ENCODE results near the gene MAP4K2.

Gene MAP4K2

DNA sequence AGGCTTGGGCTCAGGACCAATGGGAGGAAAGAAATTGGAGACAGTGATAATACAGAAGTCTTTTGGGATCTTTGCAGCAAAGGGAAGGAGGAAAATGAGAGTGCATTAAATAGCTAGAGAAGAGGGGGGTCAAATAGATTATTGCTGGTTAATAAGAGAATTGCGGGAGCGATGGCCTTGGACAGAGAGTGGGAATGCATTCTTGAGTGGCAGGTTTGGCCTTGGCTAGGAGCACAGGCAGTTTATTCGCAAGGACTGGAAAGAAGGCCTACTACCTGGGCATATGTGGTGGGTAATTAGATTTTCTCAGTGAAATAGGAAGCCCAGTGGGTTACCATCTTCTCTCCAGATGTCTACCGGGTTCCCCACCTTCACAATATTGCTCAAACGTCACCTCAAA lies 10.8 kb upstream of the MAP4K2 start:
- ATAC-seq (ENCODE audit: insufficient read depth, low read depth) (no peak), DNase-seq (no peak)
- Histone ChIP-seq H3K27me3 (ENCODE audit: insufficient read depth, low read length, poor library complexity) (no peaks in the 10 kb centered on the region), H3K27ac (ENCODE audit: low read length) (no peak overlapping the region), H3K36me3 (ENCODE audit: insufficient read depth, low read length) (peaks cover 5% of the 10 kb centered on the region), H2AFZ (ENCODE audit: low read depth, low read length) (no peak overlapping the region), H3K9me3 (ENCODE audit: insufficient read depth, low read length, severe bottlenecking) (no peaks in the 10 kb centered on the region), H4K20me1 (ENCODE audit: insufficient read depth, low read length) (no peaks in the 10 kb centered on the region), H3K4me2 (ENCODE audit: insufficient read depth, low read length) (no peak overlapping the region), H3K79me2 (ENCODE audit: insufficient read depth, low read length) (peaks cover 13% of the 10 kb centered on the region), H3K4me3 (ENCODE audit: low read depth in 1 of 2, low read length in 2 of 2) (no peak overlapping the region), H3K4me1 (ENCODE audit: insufficient read depth, low read length) (peaks cover 16% of the 10 kb centered on the region), H3K9ac (ENCODE audit: low read depth, low read length) (no peak overlapping the region)
- TF ChIP-seq, protein P1, sequence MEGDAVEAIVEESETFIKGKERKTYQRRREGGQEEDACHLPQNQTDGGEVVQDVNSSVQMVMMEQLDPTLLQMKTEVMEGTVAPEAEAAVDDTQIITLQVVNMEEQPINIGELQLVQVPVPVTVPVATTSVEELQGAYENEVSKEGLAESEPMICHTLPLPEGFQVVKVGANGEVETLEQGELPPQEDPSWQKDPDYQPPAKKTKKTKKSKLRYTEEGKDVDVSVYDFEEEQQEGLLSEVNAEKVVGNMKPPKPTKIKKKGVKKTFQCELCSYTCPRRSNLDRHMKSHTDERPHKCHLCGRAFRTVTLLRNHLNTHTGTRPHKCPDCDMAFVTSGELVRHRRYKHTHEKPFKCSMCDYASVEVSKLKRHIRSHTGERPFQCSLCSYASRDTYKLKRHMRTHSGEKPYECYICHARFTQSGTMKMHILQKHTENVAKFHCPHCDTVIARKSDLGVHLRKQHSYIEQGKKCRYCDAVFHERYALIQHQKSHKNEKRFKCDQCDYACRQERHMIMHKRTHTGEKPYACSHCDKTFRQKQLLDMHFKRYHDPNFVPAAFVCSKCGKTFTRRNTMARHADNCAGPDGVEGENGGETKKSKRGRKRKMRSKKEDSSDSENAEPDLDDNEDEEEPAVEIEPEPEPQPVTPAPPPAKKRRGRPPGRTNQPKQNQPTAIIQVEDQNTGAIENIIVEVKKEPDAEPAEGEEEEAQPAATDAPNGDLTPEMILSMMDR (IDR thresholded peaks at IDR 0.05; ENCODE audit: borderline replicate concordance, extremely low read depth, low read length, poor library complexity, severe bottlenecking) = no peak
- TF ChIP-seq EZH2 (IDR thresholded peaks at IDR 0.05; ENCODE audit: borderline replicate concordance, low read depth, low read length, severe bottlenecking) = no peak

DNA sequence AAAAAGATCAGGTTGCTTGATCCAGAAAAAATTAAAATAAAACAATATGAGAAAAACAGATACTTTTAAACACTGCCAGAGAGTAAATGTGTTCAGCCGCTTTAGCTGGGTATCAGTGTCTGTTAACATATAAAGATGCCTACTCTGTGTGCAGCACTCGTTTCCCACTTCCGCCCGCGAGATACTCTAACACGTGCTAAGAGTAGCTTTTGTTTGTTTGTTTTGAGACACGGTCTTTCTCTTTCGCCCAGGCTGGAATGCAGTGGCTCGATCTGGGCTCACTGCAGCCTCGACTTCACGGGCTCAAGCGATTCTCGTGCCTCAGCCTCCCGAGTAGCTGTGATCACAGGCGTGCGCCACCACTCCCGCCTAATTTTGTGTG lies 7.9 kb upstream of the MAP4K2 start:
- H3K4me1 ChIP-seq (ENCODE audit: insufficient read depth, low read length) = peaks cover 34% of the 10 kb centered on the region
- H3K9ac ChIP-seq (ENCODE audit: low read depth, low read length) = peak overlapping the region; percentile 74
- no peaks in the 10 kb centered on the region for H3K9me3 ChIP-seq (ENCODE audit: insufficient read depth, low read length, severe bottlenecking)
- peak overlapping the region; percentile 98 for H2AFZ ChIP-seq (ENCODE audit: low read depth, low read length)
- 0 out of 2 replicates have a peak, but pooled peaks cover 6% of the 10 kb centered on the region for H4K20me1 ChIP-seq (ENCODE audit: insufficient read depth, low read length)
- peaks cover 18% of the 10 kb centered on the region for H3K79me2 ChIP-seq (ENCODE audit: insufficient read depth, low read length)
- TF ChIP-seq, protein P1 (IDR thresholded peaks at IDR 0.05; ENCODE audit: borderline replicate concordance, extremely low read depth, low read length, poor library complexity, severe bottlenecking) = no peak
- TF ChIP-seq EZH2 (IDR thresholded peaks at IDR 0.05; ENCODE audit: borderline replicate concordance, low read depth, low read length, severe bottlenecking) = no peak
- peak overlapping the region; percentile 73 for H3K27ac ChIP-seq (ENCODE audit: low read length)
- H3K4me3 ChIP-seq (ENCODE audit: low read depth in 1 of 2, low read length in 2 of 2) = peak overlapping the region; percentile 81 to 83; a peak in 3 of 4 replicates
- no peaks in the 10 kb centered on the region for H3K27me3 ChIP-seq (ENCODE audit: insufficient read depth, low read length, poor library complexity)
- DNase-seq (no peak), ATAC-seq (ENCODE audit: insufficient read depth, low read depth) (peak; percentile 51)
- H3K36me3 ChIP-seq (ENCODE audit: insufficient read depth, low read length) = peaks cover 26% of the 10 kb centered on the region
- peak overlapping the region; percentile 92 for H3K4me2 ChIP-seq (ENCODE audit: insufficient read depth, low read length)

DNA sequence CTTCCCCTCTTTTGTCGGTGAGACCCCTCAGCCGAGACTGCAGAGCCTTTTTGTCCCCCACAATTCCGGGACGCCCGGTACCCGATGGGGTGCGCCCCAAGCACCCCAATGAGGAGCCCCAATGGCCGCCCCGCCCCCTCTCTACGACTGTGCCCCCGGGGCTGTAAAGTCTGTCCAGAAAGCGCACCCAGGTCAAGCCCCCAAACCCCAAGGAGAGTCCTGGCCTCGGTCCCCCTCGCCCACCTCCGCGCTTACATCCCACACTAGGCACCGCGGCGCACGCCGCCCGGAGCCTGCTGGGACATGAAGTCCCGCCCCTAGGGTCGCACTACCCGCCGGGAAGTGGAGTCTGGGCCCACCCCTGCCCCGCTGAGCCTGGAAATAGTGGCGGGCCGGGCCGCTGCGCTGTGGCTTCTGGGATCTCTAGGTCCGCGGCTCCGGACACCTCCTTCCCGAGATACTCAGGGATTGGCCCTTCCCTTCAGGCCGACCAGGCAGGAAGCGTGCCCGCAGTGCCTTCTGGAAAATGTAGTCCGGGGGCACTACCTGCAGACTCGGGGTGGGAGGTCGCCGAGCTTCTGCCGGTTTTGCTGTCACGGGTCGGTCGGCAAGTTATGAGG lies 7.4 kb upstream of the MAP4K2 start, which contains the start of gene MEN1:
MEN1 (minus strand) TSS at position 281 of the 620 bp plus-strand sequence. CDS start 442 bp downstream, outside the sequence.
- Histone ChIP-seq H3K4me1 (ENCODE audit: insufficient read depth, low read length) (peaks cover 36% of the 10 kb centered on the region), H3K4me2 (ENCODE audit: insufficient read depth, low read length) (peak within 1 kb of the TSS; percentile 92), H3K9me3 (ENCODE audit: insufficient read depth, low read length, severe bottlenecking) (no peaks in the 10 kb centered on the region), H3K27me3 (ENCODE audit: insufficient read depth, low read length, poor library complexity) (no peaks in the 10 kb centered on the region), H3K79me2 (ENCODE audit: insufficient read depth, low read length) (peaks cover 18% of the 10 kb centered on the region), H3K27ac (ENCODE audit: low read length) (peak within 1 kb of the TSS; percentile 73), H3K9ac (ENCODE audit: low read depth, low read length) (peak within 1 kb of the TSS; percentile 74), H3K4me3 (ENCODE audit: low read depth in 1 of 2, low read length in 2 of 2) (peak within 1 kb of the TSS; percentile 81 to 83; a peak in 3 of 4 replicates), H3K36me3 (ENCODE audit: insufficient read depth, low read length) (peaks cover 30% of the 10 kb centered on the region), H4K20me1 (ENCODE audit: insufficient read depth, low read length) (0 out of 2 replicates have a peak, but pooled peaks cover 6% of the 10 kb centered on the region), H2AFZ (ENCODE audit: low read depth, low read length) (peak within 1 kb of the TSS; percentile 98)
- TF ChIP-seq, protein P1 (IDR thresholded peaks at IDR 0.05; ENCODE audit: borderline replicate concordance, extremely low read depth, low read length, poor library complexity, severe bottlenecking) = no peak
- no peak for TF ChIP-seq EZH2 (IDR thresholded peaks at IDR 0.05; ENCODE audit: borderline replicate concordance, low read depth, low read length, severe bottlenecking)
- ATAC-seq (ENCODE audit: insufficient read depth, low read depth) (peak; percentile 95), DNase-seq (peak; percentile 95)
